Suppressor macrophage treated with lipopolysaccharide for 4 hours (primary cell): ENCODE measurements around the gene FLNB.
A peak's percentile ranks its signal among the peaks of the same experiment; 100 is the strongest.

Experiments used
- DNase-seq: peaks from one replicate; pipeline ENCODE4 v3.0.0-alpha.2; 2020

FLNB gene

DNA sequence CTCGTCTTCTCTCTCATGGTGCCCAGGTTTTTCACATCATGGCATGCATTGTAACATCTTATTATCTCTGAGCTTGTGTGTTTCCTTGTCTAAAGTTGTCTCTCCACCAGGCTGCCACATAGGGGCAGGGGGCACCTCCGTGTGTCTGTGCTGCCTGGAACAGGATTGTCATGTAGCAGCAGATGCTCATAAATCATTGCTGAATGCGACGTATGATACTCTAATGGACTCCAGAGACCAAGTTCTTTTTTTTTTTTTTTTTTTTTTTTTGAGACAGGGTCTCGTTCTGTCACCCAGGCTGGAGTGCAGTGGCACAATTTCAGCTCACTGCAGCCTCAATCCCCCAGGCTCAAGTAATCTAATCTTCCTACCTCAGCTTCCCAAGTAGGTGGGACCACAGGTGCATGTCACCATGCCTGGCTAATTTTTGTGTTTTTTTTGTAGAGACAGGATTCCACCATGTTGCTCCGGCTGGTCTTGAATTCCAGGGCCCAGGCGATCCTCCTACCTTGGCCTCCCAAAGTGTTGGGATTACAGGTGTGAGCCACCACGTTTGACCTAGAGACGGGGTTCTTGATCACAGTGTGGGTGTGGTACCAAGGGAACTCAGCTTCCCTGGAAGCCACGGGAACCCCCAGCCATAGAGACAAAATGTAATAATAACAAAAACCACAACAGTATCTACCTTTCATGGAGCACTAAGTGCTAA is 207.2 kb downstream of the FLNB start:
- DNase-seq, result no peak

DNA sequence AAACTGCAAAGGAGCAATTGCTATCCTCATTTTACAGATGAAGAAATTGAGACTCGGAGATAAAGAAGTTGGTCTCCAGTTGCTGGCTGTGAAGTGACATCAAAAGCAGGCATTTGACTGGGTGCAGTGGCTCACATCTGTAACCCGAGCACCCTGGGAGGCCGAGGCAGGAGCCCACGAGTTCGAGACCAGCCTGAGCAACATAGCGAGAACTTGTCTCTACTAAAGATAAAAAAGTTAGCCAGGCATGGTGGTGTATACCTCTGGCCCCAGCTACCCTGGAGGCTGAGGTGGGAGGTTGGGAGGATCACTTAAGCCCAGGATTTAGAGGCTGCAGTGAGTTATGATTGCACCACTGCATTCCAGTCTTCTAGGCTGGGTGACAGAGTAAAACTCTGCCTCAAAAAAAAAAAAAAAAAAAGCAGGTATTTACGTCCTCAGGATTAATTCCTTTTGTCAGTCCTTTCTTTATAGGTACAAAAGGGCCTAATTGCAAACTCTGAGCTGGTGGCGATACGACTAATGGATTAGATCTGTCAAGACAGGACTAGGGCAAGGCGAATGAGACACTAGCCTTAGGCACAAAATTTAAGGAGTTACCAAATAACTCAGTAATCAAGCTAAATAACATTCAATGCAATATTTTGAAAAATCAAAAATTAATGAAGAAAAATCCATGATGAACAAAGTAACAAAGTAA is 208.4 kb downstream of the FLNB start:
- DNase-seq, result no peak

DNA sequence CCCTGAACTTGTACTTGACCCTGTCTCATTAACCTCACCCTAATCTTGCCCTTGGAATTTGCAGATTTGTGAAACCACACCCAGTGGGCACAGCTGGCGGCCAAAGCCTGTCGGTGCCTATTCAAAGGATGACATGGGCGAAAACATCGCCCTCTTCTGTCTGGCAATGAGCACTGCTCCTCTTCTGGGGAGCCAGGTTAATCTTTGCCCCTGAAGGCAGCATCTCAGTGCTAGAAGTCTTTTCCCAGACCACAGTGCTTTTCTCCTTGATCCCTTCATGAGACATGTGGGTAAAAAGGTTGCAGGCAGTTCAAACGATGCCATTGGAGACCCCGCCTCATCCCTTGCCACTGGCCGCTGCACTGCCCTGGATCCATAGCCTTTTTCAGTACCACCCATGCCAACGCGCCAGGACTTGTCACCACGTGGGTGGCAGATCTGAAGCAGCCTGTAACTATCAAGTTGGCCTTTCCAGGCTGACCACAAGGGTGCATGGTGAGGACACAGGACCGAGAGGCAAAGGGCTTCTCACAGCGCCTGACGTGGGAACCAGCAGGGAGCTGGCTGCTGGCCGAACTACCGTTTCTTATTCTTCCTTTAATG is 209.1 kb downstream of the FLNB start:
- DNase-seq, result peak; percentile 94

DNA sequence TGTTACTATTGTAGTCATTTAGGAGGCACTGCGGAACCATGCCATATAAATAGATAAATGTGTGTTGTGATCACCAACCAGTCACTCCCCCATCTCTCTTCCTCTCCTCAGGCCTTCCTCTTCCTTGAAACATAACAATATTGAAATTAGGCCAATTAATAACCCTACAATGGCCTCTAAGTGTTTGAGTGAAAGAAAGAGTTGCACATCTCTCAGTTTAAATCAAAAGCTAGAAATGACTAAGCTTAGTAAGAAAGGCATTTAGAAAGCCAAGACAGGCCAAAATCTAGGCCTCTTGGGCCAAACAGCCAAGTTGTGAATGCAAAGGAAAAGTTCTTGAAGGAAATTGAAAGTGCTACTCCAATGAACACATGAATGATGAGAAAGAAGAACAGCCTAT is 210.7 kb downstream of the FLNB start:
- no peak for DNase-seq
